Large intestine (tissue), 3 donors: Measurements from ENCODE around the gene IL31RA. TPM values are rescaled to one million over a fixed set of nuclear protein-coding genes. Genes with fewer than 3 reads are reported as not detected.

ENCODE experiments used
- DNase-seq, 2 donors: peaks; one replicate each; pipeline versions ENCODE4 v3.0.0 to v3.0.0-alpha.2; 2013
- H3K27ac ChIP-seq: one replicate; pipeline ENCODE4 v1.5.1; 2013; ENCODE audit warnings: low read length
- H3K27me3 ChIP-seq: 2 replicates; pipeline ENCODE4 v1.6.1; 2013; ENCODE audit warnings: low read length; ENCODE audit not compliant: control insufficient read depth, insufficient read depth
- H3K36me3 ChIP-seq: 2 replicates; pipeline ENCODE4 v1.6.1; 2013; ENCODE audit warnings: low read length; ENCODE audit not compliant: control insufficient read depth, insufficient read depth
- H3K4me1 ChIP-seq: one replicate; pipeline ENCODE4 v1.6.1; 2013; ENCODE audit warnings: low read length; ENCODE audit not compliant: control insufficient read depth, insufficient read depth
- H3K4me3 ChIP-seq: one replicate; pipeline ENCODE4 v1.5.1; 2013; ENCODE audit warnings: low read length
- H3K9me3 ChIP-seq: one replicate; pipeline ENCODE4 v1.6.1; 2013; ENCODE audit warnings: mild to moderate bottlenecking, low read depth, low read length, moderate library complexity; ENCODE audit not compliant: control insufficient read depth
- WGBS: methylation state at CpG from one replicate; pipeline ENCODE4 v1.1.5; 2013; ENCODE audit warnings: low lambda C conversion rate; ENCODE audit not compliant: insufficient coverage; 5-methylcytosine and 5-hydroxymethylcytosine counted together
- polyA plus RNA-seq: library from polyadenylated mRNA; unstranded; fragments of 120-200 nt; gene quantifications from one replicate; pipeline ENCODE4 v1.2.1, GENCODE V29; 2013

IL31RA gene
- polyA plus RNA-seq, 1 donor, result 0.03 TPM

GRCh38 chr5:55858104-55858503, 6.9 kb downstream of the IL31RA start:
- Histone ChIP-seq H3K27ac (no peak overlapping the region), H3K27me3 (peaks cover 2% of the 10 kb centered on the region), H3K4me3 (no peak overlapping the region), H3K4me1 (no peaks in the 10 kb centered on the region), H3K9me3 (no peaks in the 10 kb centered on the region), H3K36me3 (no peaks in the 10 kb centered on the region)
- 100% methylated on average over 1 of the region's 2 CpGs for WGBS
- DNase-seq, result no peak

DNA sequence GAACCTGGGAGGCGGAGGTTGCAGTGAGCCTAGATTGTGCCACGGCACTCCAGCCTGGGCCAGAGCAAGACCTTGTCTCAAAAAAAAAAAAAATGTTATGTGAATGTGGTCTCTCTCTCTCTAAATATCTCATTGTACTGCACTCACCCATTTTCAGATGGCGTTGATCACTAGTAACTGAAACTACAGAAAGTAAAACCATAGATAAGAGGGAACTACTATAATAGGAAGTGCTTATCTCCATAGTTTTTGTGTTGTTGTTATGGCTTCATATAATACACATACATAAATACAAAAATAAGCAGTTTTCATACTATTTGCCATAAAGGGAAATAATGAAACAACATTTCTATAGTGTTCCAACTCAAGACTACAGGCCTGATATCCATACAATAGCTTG, 9.1 kb downstream of the IL31RA start:
- DNase-seq, result no peak
- peaks cover 2% of the 10 kb centered on the region for H3K27me3 ChIP-seq
- no CpG with 5 or more reads among the region's 3 CpGs for WGBS

GRCh38 chr5:55860709-55861108, 9.6 kb downstream of the IL31RA start:
- Histone ChIP-seq H3K36me3 (no peaks in the 10 kb centered on the region), H3K4me3 (no peak overlapping the region), H3K27ac (no peak overlapping the region), H3K4me1 (no peaks in the 10 kb centered on the region), H3K27me3 (peaks cover 2% of the 10 kb centered on the region), H3K9me3 (peaks cover 4% of the 10 kb centered on the region)
- no CpG with 5 or more reads among the region's 4 CpGs for WGBS
- no peak for DNase-seq

More for the DNA sequence above, 9.1 kb downstream of the IL31RA start:
- Histone ChIP-seq H3K9me3 (peaks cover 4% of the 10 kb centered on the region), H3K4me3 (no peak overlapping the region), H3K4me1 (no peaks in the 10 kb centered on the region), H3K27ac (no peak overlapping the region), H3K36me3 (no peaks in the 10 kb centered on the region)

DNA sequence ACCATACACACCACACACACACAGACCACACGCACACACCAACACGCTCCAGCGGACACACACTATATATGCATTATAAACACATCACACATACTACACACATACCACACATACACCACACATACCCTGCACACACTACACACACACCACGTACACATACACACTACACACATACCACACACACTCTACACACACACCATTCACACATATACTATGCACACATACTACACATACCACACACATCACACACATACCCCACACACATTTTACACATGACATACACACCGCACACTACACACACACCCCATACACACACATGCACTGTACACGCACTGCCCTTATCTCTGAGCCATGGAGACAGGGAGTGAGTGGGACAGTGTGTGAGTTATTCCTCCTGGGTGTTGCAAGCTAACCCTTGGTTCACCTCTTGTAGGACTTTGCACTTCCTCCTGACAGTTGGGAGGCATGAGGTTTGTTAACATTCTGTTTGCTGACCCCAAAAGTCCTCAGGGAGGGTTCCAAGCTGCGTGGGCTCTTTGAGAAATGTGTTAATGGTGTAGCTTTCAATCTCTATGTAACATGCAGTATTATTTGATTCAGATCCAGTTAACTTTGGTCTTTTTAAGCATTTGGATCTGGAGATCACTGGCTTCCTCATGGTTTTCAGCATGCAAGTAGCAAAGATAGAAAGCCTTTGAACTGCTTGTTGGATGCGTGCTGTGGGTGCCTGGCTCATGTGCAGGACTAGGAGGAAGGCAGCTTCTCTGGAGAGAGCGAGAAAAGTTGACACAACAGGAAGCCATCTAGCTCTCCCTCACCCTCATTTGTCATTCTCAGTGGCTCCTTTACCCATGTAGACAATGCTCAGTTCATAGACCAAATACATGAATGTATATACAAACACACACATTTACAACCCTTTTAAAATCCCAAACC, 13.7 kb downstream of the IL31RA start:
- WGBS, result 100% methylated on average over 2 of the region's 9 CpGs
- peaks cover 4% of the 10 kb centered on the region for H3K9me3 ChIP-seq
- no peaks in the 10 kb centered on the region for H3K4me1 ChIP-seq
- H3K27me3 ChIP-seq, result no peaks in the 10 kb centered on the region
- H3K4me3 ChIP-seq, result no peak overlapping the region
- H3K27ac ChIP-seq, result no peak overlapping the region
- H3K36me3 ChIP-seq, result no peaks in the 10 kb centered on the region
- peak; percentile 51 to 70 for DNase-seq

DNA sequence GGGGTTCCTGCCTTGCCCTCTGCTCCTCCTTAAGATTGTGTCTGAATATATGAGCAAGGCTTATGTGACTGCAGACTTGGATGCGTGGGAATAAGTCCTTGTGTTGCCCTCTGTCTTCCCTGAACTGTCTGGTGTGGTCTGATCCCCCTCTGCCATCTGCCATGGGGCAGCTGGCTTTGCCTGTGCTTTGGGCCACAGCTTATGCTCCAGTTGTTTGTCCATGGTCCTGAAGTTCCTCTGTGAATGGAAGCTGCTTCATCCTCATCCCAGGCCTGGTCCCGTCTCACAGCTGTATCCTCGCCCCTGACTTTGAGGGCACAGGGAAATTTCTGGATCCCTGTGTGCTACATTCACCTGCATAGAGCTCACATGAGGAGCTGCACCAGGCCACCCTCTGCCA, 14.7 kb downstream of the IL31RA start:
- Histone ChIP-seq H3K36me3 (no peaks in the 10 kb centered on the region), H3K27ac (no peak overlapping the region), H3K4me1 (no peaks in the 10 kb centered on the region), H3K4me3 (no peak overlapping the region), H3K9me3 (peaks cover 4% of the 10 kb centered on the region), H3K27me3 (no peaks in the 10 kb centered on the region)
- no peak for DNase-seq
- no CpG with 5 or more reads among the region's 3 CpGs for WGBS

- no peaks in the 10 kb centered on the region for H3K27me3 ChIP-seq
- H3K27ac ChIP-seq, result no peak overlapping the region
- WGBS, result 100% methylated on average over 1 of the region's 8 CpGs
- H3K4me3 ChIP-seq, result no peak overlapping the region
- no peaks in the 10 kb centered on the region for H3K4me1 ChIP-seq
- no peaks in the 10 kb centered on the region for H3K36me3 ChIP-seq
- H3K9me3 ChIP-seq, result peaks cover 4% of the 10 kb centered on the region
- no peak for DNase-seq
Observed at GRCh38 chr5:55866485-55866884, 15.3 kb downstream of the IL31RA start.

DNA sequence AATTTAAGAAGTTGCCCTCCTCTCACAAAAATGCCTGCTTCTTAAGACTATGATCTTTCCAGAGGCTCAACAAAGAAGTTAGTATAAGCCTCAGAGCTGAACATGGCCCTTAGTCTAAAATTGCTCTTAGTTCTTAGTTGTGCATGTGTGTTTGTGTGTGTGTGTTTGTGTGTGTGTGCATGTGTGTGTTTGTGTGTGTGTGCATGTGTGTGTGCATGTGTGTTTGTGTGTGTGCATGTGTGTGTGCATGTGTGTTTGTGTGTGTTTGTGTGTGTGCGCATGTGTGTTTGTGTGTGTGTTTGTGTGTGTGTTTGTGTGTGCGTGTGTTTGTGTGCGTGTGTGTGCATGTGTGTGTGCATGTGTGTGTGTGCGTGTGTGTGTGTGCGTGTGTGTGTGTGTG, 15.8 kb downstream of the IL31RA start:
- Histone ChIP-seq H3K9me3 (peaks cover 4% of the 10 kb centered on the region), H3K4me1 (no peaks in the 10 kb centered on the region), H3K27ac (no peak overlapping the region), H3K36me3 (no peaks in the 10 kb centered on the region), H3K4me3 (no peak overlapping the region), H3K27me3 (no peaks in the 10 kb centered on the region)
- no peak for DNase-seq
- WGBS, result no CpG with 5 or more reads among the region's 5 CpGs

- H3K4me3 ChIP-seq, result no peak overlapping the region
- peaks cover 4% of the 10 kb centered on the region for H3K9me3 ChIP-seq
- H3K36me3 ChIP-seq, result no peaks in the 10 kb centered on the region
- H3K4me1 ChIP-seq, result no peaks in the 10 kb centered on the region
- peak; percentile 5 for DNase-seq
- H3K27me3 ChIP-seq, result no peaks in the 10 kb centered on the region
- WGBS, result no CpG with 5 or more reads among the region's 1 CpG
- no peak overlapping the region for H3K27ac ChIP-seq
Observed at GRCh38 chr5:55868846-55869245, 17.7 kb downstream of the IL31RA start.

GRCh38 chr5:55869847-55870246, 18.7 kb downstream of the IL31RA start:
- no peak for DNase-seq
- H3K9me3 ChIP-seq, result no peaks in the 10 kb centered on the region
- H3K4me1 ChIP-seq, result no peaks in the 10 kb centered on the region
- H3K27ac ChIP-seq, result no peak overlapping the region
- no peaks in the 10 kb centered on the region for H3K36me3 ChIP-seq
- H3K4me3 ChIP-seq, result no peak overlapping the region
- 60% methylated on average over 1 of the region's 4 CpGs for WGBS
- no peaks in the 10 kb centered on the region for H3K27me3 ChIP-seq

DNA sequence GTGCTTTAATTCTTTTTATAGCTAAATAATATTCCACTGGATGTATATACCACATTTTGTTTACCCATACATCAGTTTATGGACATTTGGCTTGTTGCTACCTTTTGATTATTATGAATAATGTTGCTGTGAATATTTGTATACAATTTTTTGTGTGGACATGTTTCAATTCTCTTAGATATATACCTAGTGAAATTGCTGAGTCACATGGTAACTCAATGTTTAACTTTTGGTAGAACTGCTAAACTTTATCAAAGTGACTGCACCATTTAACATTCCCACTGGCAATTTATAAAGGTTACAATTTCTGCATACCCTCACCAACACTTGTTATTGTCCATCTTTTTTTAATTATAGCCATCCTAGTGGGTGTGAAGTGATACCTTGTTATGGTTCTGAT, 22.1 kb downstream of the IL31RA start:
- no peak for DNase-seq
- Histone ChIP-seq H3K27me3 (no peaks in the 10 kb centered on the region), H3K27ac (no peak overlapping the region), H3K4me1 (no peaks in the 10 kb centered on the region), H3K9me3 (no peaks in the 10 kb centered on the region), H3K4me3 (no peak overlapping the region), H3K36me3 (no peaks in the 10 kb centered on the region)

DNA sequence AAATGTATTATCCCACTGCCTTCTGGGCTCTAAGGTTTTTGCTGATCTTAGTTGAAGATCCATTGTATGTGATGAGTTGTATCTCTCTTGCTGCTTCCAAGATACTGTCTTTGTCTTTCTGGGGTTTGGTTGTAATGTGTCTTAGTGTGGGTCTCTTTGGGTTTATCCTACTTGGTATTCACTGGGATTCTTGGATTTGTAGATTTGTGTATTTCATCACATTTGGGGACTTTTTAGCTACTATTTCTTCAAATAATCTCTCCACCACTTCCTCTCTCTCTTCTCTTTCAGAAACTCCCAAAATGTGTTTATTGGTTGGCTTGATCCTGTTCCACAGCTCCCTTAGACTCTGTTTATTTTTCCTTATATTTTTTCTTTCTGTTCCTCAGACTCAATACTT, 26.5 kb downstream of the IL31RA start:
- H3K27ac ChIP-seq, result no peak overlapping the region
- no peak for DNase-seq
- H3K4me3 ChIP-seq, result no peak overlapping the region
- no peaks in the 10 kb centered on the region for H3K36me3 ChIP-seq
- no peaks in the 10 kb centered on the region for H3K4me1 ChIP-seq
- H3K9me3 ChIP-seq, result no peaks in the 10 kb centered on the region
- no peaks in the 10 kb centered on the region for H3K27me3 ChIP-seq
